ENCODE measurements around the gene TSPAN2. TPM values are rescaled to one million over a fixed set of nuclear protein-coding genes. Genes with fewer than 3 reads are reported as not detected.

Gene TSPAN2
- total and polyA plus RNA-seq, 2 donors (not counting 3 experiments of a cell fraction or from before 2014, with no cell fraction given), result 1.5 to 5.0 TPM

GRCh38 chr1:115063228-115063901 is 25.9 kb downstream of the TSPAN2 start:
- intact Hi-C loops (cut with micrococcal nuclease), result loop anchor here (10.0 kb wide), 2 partner anchors 309 to 389 kb away; partner anchors contain the start of genes CSDE1 and DENND2C
- BruUV-seq (replicated peaks), result no TSS peak
- Histone ChIP-seq H3K36me3 (ENCODE audit: control insufficient read depth in 2 of 2, extremely low read depth in 1 of 2, insufficient read depth in 2 of 2, low read length in 2 of 2) (no peaks in the 10 kb centered on the region), H3K4me1 (ENCODE audit: control insufficient read depth, extremely low read depth, insufficient read depth, low read length) (peaks cover 19% of the 10 kb centered on the region), H3K9me1 (replicated peaks; ENCODE audit: control insufficient read depth, extremely low read depth, insufficient read depth, low read length) (no peaks in the 10 kb centered on the region), H3K9ac (replicated peaks; ENCODE audit: extremely low read depth, insufficient read depth, low read length) (peak overlapping the region; percentile 67), H4K20me1 (replicated peaks; ENCODE audit: control insufficient read depth, extremely low read depth, insufficient read depth, low read length) (no peaks in the 10 kb centered on the region), H3K4me2 (ENCODE audit: insufficient read depth, low read length) (peak overlapping the region; percentile 49), H3K27ac (ENCODE audit: insufficient read depth, low read depth, low read length) (peak overlapping the region; percentile 86), H3K4me3 (replicated peaks in 1 of 3; ENCODE audit: insufficient read depth in 1 of 3, low read depth in 1 of 3, low read length in 3 of 3) (no peak overlapping the region), H3K27me3 (ENCODE audit: control insufficient read depth in 2 of 2, insufficient read depth in 2 of 2, low read length in 2 of 2) (no peaks in the 10 kb centered on the region), H2AFZ (ENCODE audit: low read depth, low read length) (no peak overlapping the region), H3K9me3 (replicated peaks; ENCODE audit: control insufficient read depth, insufficient read depth, low read length) (no peaks in the 10 kb centered on the region), H3K79me2 (ENCODE audit: control insufficient read depth, insufficient read depth, low read length) (no peaks in the 10 kb centered on the region)
- dilution Hi-C loops (cut with MboI; ENCODE audit: extremely low pct_ligation_motif_present, low sequenced_read_pairs), result no loop called here
- FAIRE-seq (peak; percentile 71), DNase-seq (ENCODE audit: low read depth, low spot score) (peak; percentile 11)
- ChIA-PET CTCF (no interaction called here), POLR2A (no interaction called here)
- TF ChIP-seq, protein P1, sequence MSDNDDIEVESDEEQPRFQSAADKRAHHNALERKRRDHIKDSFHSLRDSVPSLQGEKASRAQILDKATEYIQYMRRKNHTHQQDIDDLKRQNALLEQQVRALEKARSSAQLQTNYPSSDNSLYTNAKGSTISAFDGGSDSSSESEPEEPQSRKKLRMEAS (IDR thresholded peaks at IDR 0.05; ENCODE audit: insufficient read depth, insufficient read length), result no peak
- TF ChIP-seq POLR2AphosphoS5 (IDR thresholded peaks at IDR 0.05; ENCODE audit: insufficient read depth, low read depth, low read length), result no peak
- TF ChIP-seq POLR2A (IDR thresholded peaks at IDR 0.05; ENCODE audit: low read depth, low read length), result no peak
- no peak for TF ChIP-seq MYC (IDR thresholded peaks at IDR 0.05; ENCODE audit: low read depth, low read length)
- no peak for TF ChIP-seq EZH2 (IDR thresholded peaks at IDR 0.05; ENCODE audit: borderline replicate concordance, low read depth, low read length, severe bottlenecking)
- TF ChIP-seq JUN (IDR thresholded peaks at IDR 0.05; ENCODE audit: borderline replicate concordance, insufficient read depth, insufficient read length, low read depth), result no peak
- TF ChIP-seq GATA2 (IDR thresholded peaks at IDR 0.05; ENCODE audit: insufficient read depth, insufficient read length, low read depth, low read length), result no peak
- TF ChIP-seq CTCF (IDR thresholded peaks at IDR 0.05; ENCODE audit: extremely low read depth in 1 of 2, insufficient read depth in 1 of 2, low read depth in 1 of 2, low read length in 2 of 2), result no peak
- no peak for TF ChIP-seq FOS (IDR thresholded peaks at IDR 0.05; ENCODE audit: borderline replicate concordance, insufficient read depth, low read length)

Data from endothelial cell of umbilical vein (primary cell).